ENCODE measurements around the gene YES1. TPM values are rescaled to one million over a fixed set of nuclear protein-coding genes. Genes with fewer than 3 reads are reported as not detected.

The YES1 gene
- total and polyA plus RNA-seq, 2 of the 13 experiments (the other 11 are each of a cell fraction or from before 2014, with no cell fraction given) = 17.2 to 70.8 TPM

DNA sequence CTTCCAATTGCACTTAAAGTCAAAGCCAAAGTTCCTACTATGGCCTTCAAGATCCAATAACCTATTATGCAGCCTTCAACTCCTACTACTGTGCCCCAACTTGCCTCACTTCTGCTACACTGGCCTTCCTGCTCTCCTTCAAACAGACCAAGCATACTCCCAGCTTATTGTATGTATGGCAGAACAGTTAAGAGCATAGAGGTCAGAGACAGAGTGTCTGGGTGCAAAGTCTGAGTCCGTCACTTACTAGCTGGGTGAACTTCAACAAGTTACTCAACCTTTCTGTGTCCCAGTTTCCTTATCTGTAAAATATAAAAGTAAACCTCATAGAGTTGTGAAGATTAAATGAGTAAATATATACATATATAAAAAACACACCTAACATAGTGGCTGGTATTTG, 37.2 kb downstream of the YES1 start (continued):
- TF ChIP-seq FLYWCH1 (CRISPR knock-in tag; IDR thresholded peaks at IDR 0.05) (no peak), FOXA3 (CRISPR knock-in tag; IDR thresholded peaks at IDR 0.05) (peak; percentile 29; the same call in 1 of the 2 replicates), NR2F6 (IDR thresholded peaks at IDR 0.05) (peak; percentile 60), NR2F6 (CRISPR knock-in tag; IDR thresholded peaks at IDR 0.05) (peak; percentile 65), ZMYM3 (CRISPR knock-in tag; IDR thresholded peaks at IDR 0.05) (peak; percentile 59; the same call in 1 of the 2 replicates), HNF4A (CRISPR knock-in tag; IDR thresholded peaks at IDR 0.05) (peak; percentile 90), ZNF768 (CRISPR knock-in tag; IDR thresholded peaks at IDR 0.05) (peak; percentile 54; the same call in 1 of the 2 replicates), HOXD1 (CRISPR knock-in tag; IDR thresholded peaks at IDR 0.05) (no peak), NAIF1 (CRISPR knock-in tag; IDR thresholded peaks at IDR 0.05; ENCODE audit: borderline replicate concordance) (no peak), HNF4G (IDR thresholded peaks at IDR 0.05; ENCODE audit: borderline replicate concordance, low read depth, low read length) (peak; percentile 60; the same call in 1 of the 2 replicates), HNF4G (CRISPR knock-in tag; IDR thresholded peaks at IDR 0.05; ENCODE audit: borderline replicate concordance, low read depth) (no peak), POGZ (CRISPR knock-in tag; IDR thresholded peaks at IDR 0.05) (0 out of 2 replicates have a peak, but pooled peaks have one; percentile 8), PCBP1 (IDR thresholded peaks at IDR 0.05; ENCODE audit: borderline replicate concordance, low read depth, low read length) (no peak), ZMYM2 (CRISPR knock-in tag; IDR thresholded peaks at IDR 0.05) (0 out of 2 replicates have a peak, but pooled peaks have one; percentile 24), FOXP1 (IDR thresholded peaks at IDR 0.05) (no peak), FOXP1 (CRISPR knock-in tag; IDR thresholded peaks at IDR 0.05) (peak; percentile 15; the same call in 1 of the 2 replicates), CAMTA2 (CRISPR knock-in tag; IDR thresholded peaks at IDR 0.05; ENCODE audit: borderline replicate concordance) (no peak), EP300 (IDR thresholded peaks at IDR 0.05; ENCODE audit: low read depth in 2 of 2, low read length in 2 of 2) (peak in 1 of 2 experiments; percentile 47; a peak in 1 of 4 replicates), EP300 (CRISPR knock-in tag; IDR thresholded peaks at IDR 0.05; ENCODE audit: borderline replicate concordance) (no peak), ZNF589 (CRISPR knock-in tag; conservative IDR thresholded peaks at IDR 0.05) (no peak), RXRB (CRISPR knock-in tag; IDR thresholded peaks at IDR 0.05; ENCODE audit: borderline replicate concordance) (peak; percentile 48; the same call in 1 of the 2 replicates), HDAC2 (CRISPR knock-in tag; IDR thresholded peaks at IDR 0.05) (peak; percentile 42; the same call in 1 of the 2 replicates), ZNF644 (CRISPR knock-in tag; IDR thresholded peaks at IDR 0.05; ENCODE audit: low read depth) (0 out of 2 replicates have a peak, but pooled peaks have one; percentile 38)
- TF ChIP-seq, protein P1, sequence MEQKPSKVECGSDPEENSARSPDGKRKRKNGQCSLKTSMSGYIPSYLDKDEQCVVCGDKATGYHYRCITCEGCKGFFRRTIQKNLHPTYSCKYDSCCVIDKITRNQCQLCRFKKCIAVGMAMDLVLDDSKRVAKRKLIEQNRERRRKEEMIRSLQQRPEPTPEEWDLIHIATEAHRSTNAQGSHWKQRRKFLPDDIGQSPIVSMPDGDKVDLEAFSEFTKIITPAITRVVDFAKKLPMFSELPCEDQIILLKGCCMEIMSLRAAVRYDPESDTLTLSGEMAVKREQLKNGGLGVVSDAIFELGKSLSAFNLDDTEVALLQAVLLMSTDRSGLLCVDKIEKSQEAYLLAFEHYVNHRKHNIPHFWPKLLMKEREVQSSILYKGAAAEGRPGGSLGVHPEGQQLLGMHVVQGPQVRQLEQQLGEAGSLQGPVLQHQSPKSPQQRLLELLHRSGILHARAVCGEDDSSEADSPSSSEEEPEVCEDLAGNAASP (CRISPR knock-in tag; IDR thresholded peaks at IDR 0.05; ENCODE audit: borderline replicate concordance) = 0 out of 2 replicates have a peak, but pooled peaks have one; percentile 19
- TF ChIP-seq, protein P2, sequence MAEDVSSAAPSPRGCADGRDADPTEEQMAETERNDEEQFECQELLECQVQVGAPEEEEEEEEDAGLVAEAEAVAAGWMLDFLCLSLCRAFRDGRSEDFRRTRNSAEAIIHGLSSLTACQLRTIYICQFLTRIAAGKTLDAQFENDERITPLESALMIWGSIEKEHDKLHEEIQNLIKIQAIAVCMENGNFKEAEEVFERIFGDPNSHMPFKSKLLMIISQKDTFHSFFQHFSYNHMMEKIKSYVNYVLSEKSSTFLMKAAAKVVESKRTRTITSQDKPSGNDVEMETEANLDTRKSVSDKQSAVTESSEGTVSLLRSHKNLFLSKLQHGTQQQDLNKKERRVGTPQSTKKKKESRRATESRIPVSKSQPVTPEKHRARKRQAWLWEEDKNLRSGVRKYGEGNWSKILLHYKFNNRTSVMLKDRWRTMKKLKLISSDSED (CRISPR knock-in tag; IDR thresholded peaks at IDR 0.05) = no peak
- TF ChIP-seq, protein P3, sequence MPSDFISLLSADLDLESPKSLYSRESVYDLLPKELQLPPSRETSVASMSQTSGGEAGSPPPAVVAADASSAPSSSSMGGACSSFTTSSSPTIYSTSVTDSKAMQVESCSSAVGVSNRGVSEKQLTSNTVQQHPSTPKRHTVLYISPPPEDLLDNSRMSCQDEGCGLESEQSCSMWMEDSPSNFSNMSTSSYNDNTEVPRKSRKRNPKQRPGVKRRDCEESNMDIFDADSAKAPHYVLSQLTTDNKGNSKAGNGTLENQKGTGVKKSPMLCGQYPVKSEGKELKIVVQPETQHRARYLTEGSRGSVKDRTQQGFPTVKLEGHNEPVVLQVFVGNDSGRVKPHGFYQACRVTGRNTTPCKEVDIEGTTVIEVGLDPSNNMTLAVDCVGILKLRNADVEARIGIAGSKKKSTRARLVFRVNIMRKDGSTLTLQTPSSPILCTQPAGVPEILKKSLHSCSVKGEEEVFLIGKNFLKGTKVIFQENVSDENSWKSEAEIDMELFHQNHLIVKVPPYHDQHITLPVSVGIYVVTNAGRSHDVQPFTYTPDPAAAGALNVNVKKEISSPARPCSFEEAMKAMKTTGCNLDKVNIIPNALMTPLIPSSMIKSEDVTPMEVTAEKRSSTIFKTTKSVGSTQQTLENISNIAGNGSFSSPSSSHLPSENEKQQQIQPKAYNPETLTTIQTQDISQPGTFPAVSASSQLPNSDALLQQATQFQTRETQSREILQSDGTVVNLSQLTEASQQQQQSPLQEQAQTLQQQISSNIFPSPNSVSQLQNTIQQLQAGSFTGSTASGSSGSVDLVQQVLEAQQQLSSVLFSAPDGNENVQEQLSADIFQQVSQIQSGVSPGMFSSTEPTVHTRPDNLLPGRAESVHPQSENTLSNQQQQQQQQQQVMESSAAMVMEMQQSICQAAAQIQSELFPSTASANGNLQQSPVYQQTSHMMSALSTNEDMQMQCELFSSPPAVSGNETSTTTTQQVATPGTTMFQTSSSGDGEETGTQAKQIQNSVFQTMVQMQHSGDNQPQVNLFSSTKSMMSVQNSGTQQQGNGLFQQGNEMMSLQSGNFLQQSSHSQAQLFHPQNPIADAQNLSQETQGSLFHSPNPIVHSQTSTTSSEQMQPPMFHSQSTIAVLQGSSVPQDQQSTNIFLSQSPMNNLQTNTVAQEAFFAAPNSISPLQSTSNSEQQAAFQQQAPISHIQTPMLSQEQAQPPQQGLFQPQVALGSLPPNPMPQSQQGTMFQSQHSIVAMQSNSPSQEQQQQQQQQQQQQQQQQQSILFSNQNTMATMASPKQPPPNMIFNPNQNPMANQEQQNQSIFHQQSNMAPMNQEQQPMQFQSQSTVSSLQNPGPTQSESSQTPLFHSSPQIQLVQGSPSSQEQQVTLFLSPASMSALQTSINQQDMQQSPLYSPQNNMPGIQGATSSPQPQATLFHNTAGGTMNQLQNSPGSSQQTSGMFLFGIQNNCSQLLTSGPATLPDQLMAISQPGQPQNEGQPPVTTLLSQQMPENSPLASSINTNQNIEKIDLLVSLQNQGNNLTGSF (CRISPR knock-in tag; IDR thresholded peaks at IDR 0.05) = no peak

Data from HepG2 (cell line).